ENCODE data around the gene SMURF1.

- TF ChIP-seq CTCF (conservative IDR thresholded peaks at IDR 0.05 in 1 of 2, IDR thresholded peaks at IDR 0.05 in 1 of 2; ENCODE audit: extremely low read depth in 1 of 2, insufficient read depth in 1 of 2, low read depth in 1 of 2, low read length in 2 of 2) (no peak), EZH2 (IDR thresholded peaks at IDR 0.05; ENCODE audit: borderline replicate concordance, low read length) (no peak)
Measured at GRCh38 chr7:99120501-99120900, 23.4 kb downstream of the SMURF1 start.

Data from mammary epithelial cell (primary cell).